GM12878 (cell line): ENCODE measurements around the gene SWSAP1. TPM values are rescaled to one million over a fixed set of nuclear protein-coding genes. Genes with fewer than 3 reads are reported as not detected.
A peak's percentile ranks its signal among the peaks of the same experiment; 100 is the strongest.

Source experiments
- ATAC-seq: fragments of 200-7000 bp; cut with Tn5 transposase; 3 replicates; pipeline ENCODE4 v1.9.1; 2020; ENCODE audit warnings: mild to moderate bottlenecking, moderate library complexity
- BruUV-seq: library from RNA; stranded (reverse); fragments of 400-500 nt; replicated peaks from 2 replicates; lab custom pipeline; 2021; lab: Mats Ljungman, UMichigan
- CTCF ChIA-PET: fragments of 300-600 bp; sonication (Branson Sonifier 250); formaldehyde crosslinking; extraction: SDS; loops from one replicate; lab custom pipeline; 2021; ENCODE audit warnings: inconsistent platforms; lab: Yijun Ruan, JAX
- POLR2A ChIA-PET: fragments of 350-600 bp; formaldehyde crosslinking; extraction: SDS; loops from one replicate; lab custom pipeline; 2021; ENCODE audit warnings: inconsistent platforms; lab: Charles Lee
- RAD21 ChIA-PET: fragments of 300-600 bp; sonication (Branson Sonifier 250); formaldehyde crosslinking; loops from one replicate; lab custom pipeline; 2023; ENCODE audit warnings: antibody characterized with exemption; ENCODE audit not compliant: unreplicated experiment; lab: Charles Lee
- SMC1A ChIA-PET: fragments of 300-600 bp; sonication (Branson Sonifier 250); formaldehyde crosslinking; loops from one replicate; lab custom pipeline; 2023; ENCODE audit not compliant: unreplicated experiment, uncharacterized antibody; lab: Charles Lee
- DNase-seq: peaks from one replicate; pipeline ENCODE4 v3.0.0-alpha.2; 2011; ENCODE audit warnings: low read depth, low spot score
- FAIRE-seq: peaks from 3 replicates; lab custom pipeline; 2011; peaks lifted over from hg19 to GRCh38; lab: Jason Lieb, UNC
- H2AFZ ChIP-seq: 2 replicates; pipeline ENCODE4 v1.6.0; 2011; ENCODE audit warnings: low read depth, low read length, control low read depth; ENCODE audit not compliant: control insufficient read depth
- H3K27ac ChIP-seq: 2 replicates; pipeline ENCODE4 v1.5.1; 2011; ENCODE audit warnings: control low read depth; ENCODE audit not compliant: control insufficient read depth, insufficient read depth
- H3K27me3 ChIP-seq, 2 experiments: replicated peaks in 1 of 2; 2 replicates each; pipeline versions ENCODE4 v1.6.0 to v1.6.1; 2011; ENCODE audit warnings: low read length in 1 of 2; ENCODE audit not compliant: control insufficient read depth in 2 of 2, insufficient read depth in 2 of 2
- H3K36me3 ChIP-seq, 2 experiments: 2 replicates each; pipeline ENCODE4 v1.5.1; 2011; ENCODE audit warnings: low read length in 1 of 2; ENCODE audit not compliant: control insufficient read depth in 2 of 2, insufficient read depth in 2 of 2
- H3K4me1 ChIP-seq: 2 replicates; pipeline ENCODE4 v1.6.1; 2011; ENCODE audit warnings: mild to moderate bottlenecking, low read length, moderate library complexity, mixed read lengths; ENCODE audit not compliant: control insufficient read depth, insufficient read depth
- H3K4me2 ChIP-seq: 2 replicates; pipeline ENCODE4 v1.6.0; 2011; ENCODE audit warnings: control low read depth; ENCODE audit not compliant: control insufficient read depth, insufficient read depth
- H3K4me3 ChIP-seq: fragments of 200-600 bp; sonication (generic); 2 replicates; pipeline ENCODE4 v1.5.1; 2016
- H3K79me2 ChIP-seq: 2 replicates; pipeline ENCODE4 v1.6.0; 2011; ENCODE audit warnings: low read length; ENCODE audit not compliant: control insufficient read depth, insufficient read depth
- H3K9ac ChIP-seq: 2 replicates; pipeline ENCODE4 v1.8.0; 2011; ENCODE audit warnings: low read length, control low read depth, mixed read lengths; ENCODE audit not compliant: control insufficient read depth, insufficient read depth
- H3K9me3 ChIP-seq: replicated peaks from 3 replicates; pipeline ENCODE4 v1.5.1; 2011; ENCODE audit warnings: mild to moderate bottlenecking, low read length; ENCODE audit not compliant: control insufficient read depth, insufficient read depth
- H4K20me1 ChIP-seq: 2 replicates; pipeline ENCODE4 v1.6.0; 2011; ENCODE audit not compliant: control insufficient read depth, insufficient read depth
- BRCA1 ChIP-seq: IDR thresholded peaks from 2 replicates; pipeline ENCODE4 v1.6.1; 2011; ENCODE audit warnings: low read depth, low read length, improper control_type of control experiment
- CBX3 ChIP-seq: fragments of 200-600 bp; sonication (generic); IDR thresholded peaks from 2 replicates; pipeline ENCODE4 v1.6.1; 2016; ENCODE audit warnings: low read depth, borderline replicate concordance
- JUNB ChIP-seq: IDR thresholded peaks from 2 replicates; pipeline ENCODE4 v1.6.1; 2016; ENCODE audit warnings: antibody characterized with exemption, mild to moderate bottlenecking
- NR2C1 ChIP-seq: fragments of 450-650 bp; IDR thresholded peaks from 2 replicates; pipeline ENCODE4 v1.6.1; 2017; ENCODE audit warnings: antibody characterized with exemption, mild to moderate bottlenecking, moderate library complexity
- NR2C2 ChIP-seq: IDR thresholded peaks from 2 replicates; pipeline ENCODE4 v1.6.1; 2011; ENCODE audit warnings: borderline replicate concordance, low read depth; ENCODE audit not compliant: control insufficient read depth, insufficient read length
- NR2F1 ChIP-seq: fragments of 450-650 bp; conservative IDR thresholded peaks from 2 replicates; pipeline ENCODE4 v1.6.1; 2017; ENCODE audit warnings: mild to moderate bottlenecking
- SIN3A ChIP-seq: IDR thresholded peaks from 2 replicates; pipeline ENCODE4 v1.6.1; 2012; ENCODE audit warnings: low read depth, low read length, improper control_type of control experiment
- WGBS: methylation state at CpG from one replicate; pipeline ENCODE4 v1.1.6; 2016; ENCODE audit warnings: low lambda C conversion rate; ENCODE audit not compliant: insufficient replicate concordance, insufficient coverage; ENCODE audit errors: missing lambda C conversion rate; 5-methylcytosine and 5-hydroxymethylcytosine counted together
- in situ Hi-C: fragments of 300-500 bp; cut with MboI; formaldehyde crosslinking; loops from 9 replicates; pipeline ENCODE4 v1.14.3; 2018; ENCODE audit warnings: mixed read lengths
- intact Hi-C: fragments of 100-400 bp; cut with micrococcal nuclease; formaldehyde crosslinking; loops from one replicate; pipeline ENCODE4 v1.14.2; 2022; ENCODE audit not compliant: unreplicated experiment
- polyA plus RNA-seq, 11 experiments: library from polyadenylated mRNA; depleted of rRNA in 4 of 11; unstranded in 6 of 11; stranded (reverse) in 5 of 11; fragments of >200 nt; fragmentation: Nextera tagmentation in 4 of 11; fragmentation: Illumina TruSeq in 1 of 11; extraction: Ambion mirVana in 4 of 11; extraction: Trizol in 1 of 11; gene quantifications; 1 replicate in 1 of 11; 2 replicates in 10 of 11; pipeline versions ENCODE4 v1.2.1 to v1.2.3, GENCODE V29; 2011 to 2016; ENCODE audit warnings: inconsistent platforms in 2 of 11, missing spikeins in 2 of 11, low read depth in 1 of 11
- total RNA-seq, 4 experiments: library from RNA; depleted of rRNA in 3 of 4; stranded (reverse); fragments of >200 nt in 3 of 4; fragmentation: Illumina TruSeq in 1 of 4; extraction: Trizol in 1 of 4; gene quantifications; 2 replicates each; pipeline versions ENCODE4 v1.2.1 to v1.2.3, GENCODE V29; 2013 to 2021

Gene SWSAP1
- total and polyA plus RNA-seq, 10 of the 15 experiments (the other 5 are each of a cell fraction or from before 2014, with no cell fraction given), result 0.18 to 6.5 (median 2.4) TPM

GRCh38 chr19:11400798-11401197, 26.3 kb downstream of the SWSAP1 start:
- Histone ChIP-seq H3K4me2 (no peak overlapping the region), H3K4me3 (no peak overlapping the region), H2AFZ (no peak overlapping the region), H3K36me3 (no peaks in the 10 kb centered on the region), H3K9ac (no peak overlapping the region), H3K27ac (no peak overlapping the region), H4K20me1 (no peaks in the 10 kb centered on the region), H3K27me3 (no peaks in the 10 kb centered on the region), H3K9me3 (no peaks in the 10 kb centered on the region), H3K4me1 (no peaks in the 10 kb centered on the region), H3K79me2 (no peaks in the 10 kb centered on the region)
- CTCF ChIA-PET, result no interaction called here
- no TSS peak for BruUV-seq
- intact Hi-C loops, result no loop called here
- POLR2A ChIA-PET, result no interaction called here
- SMC1A ChIA-PET, result no interaction called here
- TF ChIP-seq NR2F1, result peak; percentile 68; the same call in 1 of the 2 replicates
- peak; percentile 32; the same call in 1 of the 2 replicates for TF ChIP-seq NR2C1
- no peak for TF ChIP-seq SIN3A
- TF ChIP-seq JUNB, result no peak
- RAD21 ChIA-PET, result no interaction called here
- ATAC-seq (no peak), FAIRE-seq (no peak), DNase-seq (no peak)
- in situ Hi-C loops, result no loop called here
- WGBS, result 31% methylated on average over 1 of the region's 1 CpG

GRCh38 chr19:11401808-11402543, 27.5 kb downstream of the SWSAP1 start:
- ChIA-PET SMC1A (no interaction called here), RAD21 (no interaction called here)
- FAIRE-seq, result no peak

More at GRCh38 chr19:11401808-11402543, 27.5 kb downstream of the SWSAP1 start:
- BruUV-seq, result no TSS peak
- no peak overlapping the region for H3K9ac ChIP-seq
- ChIA-PET POLR2A (interaction anchor here (0.6 kb wide), 2 partner anchors 12 to 36 kb away, joined by 4 read pairs; no protein-coding TSS in a partner anchor), CTCF (interaction anchor here (0.7 kb wide), 1 partner anchor 27 kb away, joined by 3 read pairs; no protein-coding TSS in a partner anchor)
- no peaks in the 10 kb centered on the region for H3K36me3 ChIP-seq
- H3K27me3 ChIP-seq, result no peaks in the 10 kb centered on the region; a peak in 1 of 4 replicates
- H3K4me1 ChIP-seq, result no peaks in the 10 kb centered on the region
- no peak overlapping the region for H3K27ac ChIP-seq
- TF ChIP-seq BRCA1 (no peak), CBX3 (no peak), NR2F1 (peak; percentile 90), NR2C1 (peak; percentile 91), NR2C2 (peak; percentile 84)
- ATAC-seq, result no peak
- H2AFZ ChIP-seq, result no peak overlapping the region
- no peaks in the 10 kb centered on the region for H3K79me2 ChIP-seq
- WGBS, result 33% methylated on average over 5 of the region's 9 CpGs
- intact Hi-C loops, result no loop called here
- no peak for DNase-seq
- in situ Hi-C loops, result no loop called here
- H3K4me2 ChIP-seq, result no peak overlapping the region
- no peaks in the 10 kb centered on the region for H4K20me1 ChIP-seq
- no peak overlapping the region for H3K4me3 ChIP-seq
- H3K9me3 ChIP-seq, result no peaks in the 10 kb centered on the region
